CD4-positive, CD25-positive, alpha-beta regulatory T cell (primary cell): ENCODE data around the gene PLA2G12B. TPM values are rescaled to one million over a fixed set of nuclear protein-coding genes. Genes with fewer than 3 reads are reported as not detected.

Source experiments
- ATAC-seq, 2 donors: fragments of 150-1000 bp; cut with Tn5 transposase; one replicate each; pipeline ENCODE4 v1.10.0; 2021; ENCODE audit warnings: low read depth in 2 of 2, moderate number of reproducible peaks in 2 of 2, moderate library complexity in 1 of 2
- DNase-seq, 3 donors: peaks; one replicate each; pipeline versions ENCODE4 v3.0.0 to v3.0.0-alpha.2; 2012 to 2022; ENCODE audit warnings: mixed read lengths in 1 of 3
- H3K27ac ChIP-seq: one replicate; pipeline ENCODE4 v1.7.0; 2013; ENCODE audit warnings: mild to moderate bottlenecking, low read length; ENCODE audit not compliant: insufficient read depth, poor library complexity, severe bottlenecking
- H3K27me3 ChIP-seq: one replicate; pipeline ENCODE4 v1.7.0; 2013; ENCODE audit warnings: low read length; ENCODE audit not compliant: control insufficient read depth, insufficient read depth
- H3K36me3 ChIP-seq: one replicate; pipeline ENCODE4 v1.7.0; 2013; ENCODE audit warnings: mild to moderate bottlenecking, low read length, moderate library complexity; ENCODE audit not compliant: control insufficient read depth, insufficient read depth
- H3K4me1 ChIP-seq: 2 replicates; pipeline ENCODE4 v1.7.0; 2013; ENCODE audit warnings: mild to moderate bottlenecking, low read length; ENCODE audit not compliant: insufficient read depth, control insufficient read depth, poor library complexity, severe bottlenecking
- H3K4me3 ChIP-seq: one replicate; pipeline ENCODE4 v1.7.0; 2013; ENCODE audit warnings: low read depth, mild to moderate bottlenecking, low read length, moderate library complexity
- H3K9me3 ChIP-seq, 2 experiments: 1 replicate in 1 of 2; 2 replicates in 1 of 2; pipeline ENCODE4 v1.7.0; 2013; ENCODE audit warnings: low read length in 2 of 2, mild to moderate bottlenecking in 1 of 2, moderate library complexity in 1 of 2; ENCODE audit not compliant: control insufficient read depth in 2 of 2
- H3K27ac Mint-ChIP-seq, 3 donors: one replicate each; pipeline ENCODE4 v1.8.0; 2020 to 2022; ENCODE audit warnings: mild to moderate bottlenecking in 3 of 3, mixed read lengths in 3 of 3, moderate library complexity in 2 of 3
- H3K27me3 Mint-ChIP-seq: one replicate; pipeline ENCODE4 v1.8.0; 2022; ENCODE audit warnings: mild to moderate bottlenecking, mixed read lengths
- H3K36me3 Mint-ChIP-seq: one replicate; pipeline ENCODE4 v1.8.0; 2020; ENCODE audit warnings: mixed read lengths
- H3K4me1 Mint-ChIP-seq, 4 donors: one replicate each; pipeline ENCODE4 v1.8.0; 2020 to 2022; ENCODE audit warnings: mixed read lengths in 4 of 4, mild to moderate bottlenecking in 1 of 4
- H3K4me3 Mint-ChIP-seq, 4 donors: one replicate each; pipeline ENCODE4 v1.8.0; 2020 to 2022; ENCODE audit warnings: mild to moderate bottlenecking in 4 of 4, mixed read lengths in 4 of 4, moderate library complexity in 3 of 4
- H3K9me3 Mint-ChIP-seq, 7 donors: one replicate each; pipeline ENCODE4 v1.8.0; 2020 to 2022; ENCODE audit warnings: mixed read lengths in 7 of 7, mild to moderate bottlenecking in 3 of 7, moderate library complexity in 2 of 7
- polyA plus RNA-seq, 4 donors: library from polyadenylated mRNA; unstranded; fragments of 300-500 nt; fragmentation: Illumina TruSeq; gene quantifications; one replicate each; pipeline ENCODE4 v1.2.3, GENCODE V29; 2021
- total RNA-seq: library from RNA; stranded (reverse); gene quantifications from one replicate; pipeline ENCODE4 v1.2.3, GENCODE V29; 2022

PLA2G12B gene
- total and polyA plus RNA-seq, 5 donors from 2014 or later: not detected

GRCh38 chr10:72981882-72982529 lies 27.4 kb upstream of the PLA2G12B start:
- peaks cover 30 to 39% of the 10 kb centered on the region in 2 experiments for H3K9me3 ChIP-seq
- no peaks in the 10 kb centered on the region for H3K4me1 Mint-ChIP-seq
- H3K4me3 ChIP-seq: no peak overlapping the region
- H3K27me3 ChIP-seq: peaks cover 2% of the 10 kb centered on the region
- H3K36me3 ChIP-seq: no peaks in the 10 kb centered on the region
- no peak overlapping the region for H3K27ac Mint-ChIP-seq
- peaks cover 4 to 41% (median 21%) of the 10 kb centered on the region in 7 donors for H3K9me3 Mint-ChIP-seq
- DNase-seq: no peak
- no peaks in the 10 kb centered on the region for H3K4me1 ChIP-seq
- H3K4me3 Mint-ChIP-seq: no peak overlapping the region
- H3K36me3 Mint-ChIP-seq: no peaks in the 10 kb centered on the region
- no peak for ATAC-seq
- H3K27ac ChIP-seq: no peak overlapping the region
- peaks cover 27% of the 10 kb centered on the region for H3K27me3 Mint-ChIP-seq

- H3K27ac ChIP-seq: no peak overlapping the region
- H3K27me3 ChIP-seq: peaks cover 5% of the 10 kb centered on the region
- Mint-ChIP-seq H3K4me1 (no peaks in the 10 kb centered on the region), H3K36me3 (no peaks in the 10 kb centered on the region), H3K4me3 (no peak overlapping the region), H3K9me3 (peaks cover 4 to 45% (median 24%) of the 10 kb centered on the region in 7 donors), H3K27ac (no peak overlapping the region), H3K27me3 (peaks cover 28% of the 10 kb centered on the region)
- H3K9me3 ChIP-seq: peaks cover 38 to 44% of the 10 kb centered on the region in 2 experiments
- no peak overlapping the region for H3K4me3 ChIP-seq
- no peak for ATAC-seq
- DNase-seq: no peak
- H3K4me1 ChIP-seq: no peaks in the 10 kb centered on the region
- H3K36me3 ChIP-seq: no peaks in the 10 kb centered on the region
These were observed 26.6 kb upstream of the PLA2G12B start for GRCh38 chr10:72981028-72981881.

DNA sequence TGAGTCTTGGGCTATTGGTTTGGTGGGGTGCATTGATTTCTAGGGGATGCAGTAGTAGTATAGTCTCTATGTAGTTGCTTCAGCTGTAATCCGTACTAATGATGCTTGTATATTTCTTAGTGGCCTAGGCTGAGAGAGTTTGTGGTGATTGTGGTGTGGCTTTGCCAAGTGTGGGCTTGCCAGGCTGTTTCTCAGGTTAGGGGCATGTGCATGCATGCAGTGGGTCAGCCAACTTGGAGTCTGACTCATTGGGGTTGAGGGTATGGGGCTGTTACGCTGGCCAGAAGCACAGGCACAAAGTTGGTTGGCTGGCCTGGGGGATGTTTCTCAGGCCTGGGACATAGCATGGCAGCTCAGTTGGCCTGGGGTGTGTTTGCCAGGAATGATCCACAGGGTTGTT lies 25.7 kb upstream of the PLA2G12B start:
- H3K27me3 Mint-ChIP-seq: peaks cover 28% of the 10 kb centered on the region
- H3K4me3 ChIP-seq: no peak overlapping the region
- peaks cover 5% of the 10 kb centered on the region for H3K27me3 ChIP-seq
- H3K36me3 Mint-ChIP-seq: no peaks in the 10 kb centered on the region
- H3K27ac ChIP-seq: no peak overlapping the region
- no peaks in the 10 kb centered on the region for H3K36me3 ChIP-seq
- peaks cover 4 to 52% (median 26%) of the 10 kb centered on the region in 7 donors for H3K9me3 Mint-ChIP-seq
- no peaks in the 10 kb centered on the region for H3K4me1 Mint-ChIP-seq
- no peak for DNase-seq
- ATAC-seq: no peak
- peak overlapping the region in 1 of 3 donors; percentile 31 for H3K27ac Mint-ChIP-seq
- no peaks in the 10 kb centered on the region for H3K4me1 ChIP-seq
- H3K9me3 ChIP-seq: peaks cover 45 to 50% of the 10 kb centered on the region in 2 experiments
- no peak overlapping the region for H3K4me3 Mint-ChIP-seq

GRCh38 chr10:72979709-72980108 lies 25.1 kb upstream of the PLA2G12B start:
- DNase-seq (no peak), ATAC-seq (no peak)
- peaks cover 5% of the 10 kb centered on the region for H3K27me3 ChIP-seq
- H3K27ac ChIP-seq: no peak overlapping the region
- peaks cover 5 to 54% (median 26%) of the 10 kb centered on the region in 7 donors for H3K9me3 Mint-ChIP-seq
- no peaks in the 10 kb centered on the region for H3K4me1 ChIP-seq
- no peaks in the 10 kb centered on the region for H3K36me3 Mint-ChIP-seq
- no peak overlapping the region for H3K4me3 Mint-ChIP-seq
- no peak overlapping the region for H3K4me3 ChIP-seq
- H3K4me1 Mint-ChIP-seq: no peaks in the 10 kb centered on the region
- H3K36me3 ChIP-seq: no peaks in the 10 kb centered on the region
- peaks cover 48 to 52% of the 10 kb centered on the region in 2 experiments for H3K9me3 ChIP-seq
- H3K27me3 Mint-ChIP-seq: peaks cover 23% of the 10 kb centered on the region
- no peak overlapping the region for H3K27ac Mint-ChIP-seq

- H3K4me1 Mint-ChIP-seq: no peaks in the 10 kb centered on the region
- H3K36me3 Mint-ChIP-seq: no peaks in the 10 kb centered on the region
- H3K4me3 Mint-ChIP-seq: no peak overlapping the region
- DNase-seq (no peak), ATAC-seq (no peak)
- Histone ChIP-seq H3K27me3 (peaks cover 5% of the 10 kb centered on the region), H3K36me3 (no peaks in the 10 kb centered on the region), H3K4me1 (no peaks in the 10 kb centered on the region), H3K9me3 (peaks cover 45 to 48% of the 10 kb centered on the region in 2 experiments), H3K4me3 (no peak overlapping the region), H3K27ac (no peak overlapping the region)
- H3K9me3 Mint-ChIP-seq: peaks cover 5 to 45% (median 22%) of the 10 kb centered on the region in 7 donors
- H3K27me3 Mint-ChIP-seq: peaks cover 18% of the 10 kb centered on the region
- no peak overlapping the region for H3K27ac Mint-ChIP-seq
These were observed 22.3 kb upstream of the PLA2G12B start for GRCh38 chr10:72976886-72977285.

DNA sequence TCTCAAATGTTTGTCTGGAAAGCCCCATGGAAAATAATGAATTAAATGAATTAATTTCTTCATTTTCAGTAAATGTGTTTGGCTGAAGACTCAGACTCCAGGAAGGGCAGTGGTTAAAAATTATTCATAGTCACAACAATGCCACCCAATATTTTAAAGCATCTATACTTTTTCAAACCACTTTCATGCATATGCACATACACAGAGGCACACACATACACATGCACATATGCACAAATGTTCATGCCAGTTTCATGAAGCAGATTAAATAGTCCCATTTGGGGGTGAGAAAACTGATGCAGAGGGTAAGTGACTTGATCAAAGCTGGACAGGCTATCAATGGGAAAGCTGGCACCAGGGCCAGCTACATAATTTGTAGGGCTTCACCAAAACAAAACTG lies 1.4 kb upstream of the PLA2G12B start:
- peaks cover 28% of the 10 kb centered on the region for H3K27me3 Mint-ChIP-seq
- no peaks in the 10 kb centered on the region for H3K9me3 Mint-ChIP-seq
- DNase-seq: no peak
- no peaks in the 10 kb centered on the region for H3K4me1 Mint-ChIP-seq
- H3K4me1 ChIP-seq: no peaks in the 10 kb centered on the region
- no peak overlapping the region for H3K27ac Mint-ChIP-seq
- H3K4me3 Mint-ChIP-seq: no peak overlapping the region
- no peaks in the 10 kb centered on the region for H3K36me3 ChIP-seq
- no peak for ATAC-seq
- no peaks in the 10 kb centered on the region for H3K27me3 ChIP-seq
- H3K27ac ChIP-seq: no peak overlapping the region
- no peaks in the 10 kb centered on the region for H3K9me3 ChIP-seq
- H3K4me3 ChIP-seq: no peak overlapping the region
- no peaks in the 10 kb centered on the region for H3K36me3 Mint-ChIP-seq

- Histone ChIP-seq H3K27ac (no peak overlapping the region), H3K9me3 (no peaks in the 10 kb centered on the region), H3K4me1 (no peaks in the 10 kb centered on the region), H3K27me3 (no peaks in the 10 kb centered on the region), H3K4me3 (no peak overlapping the region), H3K36me3 (no peaks in the 10 kb centered on the region)
- Mint-ChIP-seq H3K27me3 (peaks cover 23% of the 10 kb centered on the region), H3K4me3 (no peak overlapping the region), H3K9me3 (no peaks in the 10 kb centered on the region), H3K4me1 (no peaks in the 10 kb centered on the region), H3K27ac (no peak overlapping the region), H3K36me3 (no peaks in the 10 kb centered on the region)
- DNase-seq (no peak), ATAC-seq (no peak)
These were observed 393 bp downstream of the PLA2G12B start for GRCh38 chr10:72954230-72954595.
